Measurements from ENCODE around the gene DHX34.

DNA sequence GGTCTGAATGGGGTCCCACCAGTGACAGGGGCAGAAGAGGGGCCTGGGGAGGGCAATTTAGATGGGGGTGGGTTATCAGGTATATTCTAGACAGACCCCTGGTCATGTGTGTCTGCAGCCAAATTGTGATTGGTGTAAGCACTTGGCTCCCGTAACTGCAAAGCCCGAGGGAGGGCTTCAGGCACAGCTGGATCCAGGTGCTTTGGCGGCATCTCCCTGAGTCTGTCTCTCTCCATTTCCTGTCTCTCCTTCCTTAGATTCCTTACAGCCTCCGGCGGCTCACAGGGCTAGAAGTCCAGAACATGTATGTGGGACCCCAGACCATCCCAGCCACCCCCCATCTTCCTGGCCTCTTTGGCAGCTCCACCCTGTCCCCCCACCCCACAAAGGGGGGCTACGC is 31.4 kb downstream of the DHX34 start:
- TF ChIP-seq, protein P1, sequence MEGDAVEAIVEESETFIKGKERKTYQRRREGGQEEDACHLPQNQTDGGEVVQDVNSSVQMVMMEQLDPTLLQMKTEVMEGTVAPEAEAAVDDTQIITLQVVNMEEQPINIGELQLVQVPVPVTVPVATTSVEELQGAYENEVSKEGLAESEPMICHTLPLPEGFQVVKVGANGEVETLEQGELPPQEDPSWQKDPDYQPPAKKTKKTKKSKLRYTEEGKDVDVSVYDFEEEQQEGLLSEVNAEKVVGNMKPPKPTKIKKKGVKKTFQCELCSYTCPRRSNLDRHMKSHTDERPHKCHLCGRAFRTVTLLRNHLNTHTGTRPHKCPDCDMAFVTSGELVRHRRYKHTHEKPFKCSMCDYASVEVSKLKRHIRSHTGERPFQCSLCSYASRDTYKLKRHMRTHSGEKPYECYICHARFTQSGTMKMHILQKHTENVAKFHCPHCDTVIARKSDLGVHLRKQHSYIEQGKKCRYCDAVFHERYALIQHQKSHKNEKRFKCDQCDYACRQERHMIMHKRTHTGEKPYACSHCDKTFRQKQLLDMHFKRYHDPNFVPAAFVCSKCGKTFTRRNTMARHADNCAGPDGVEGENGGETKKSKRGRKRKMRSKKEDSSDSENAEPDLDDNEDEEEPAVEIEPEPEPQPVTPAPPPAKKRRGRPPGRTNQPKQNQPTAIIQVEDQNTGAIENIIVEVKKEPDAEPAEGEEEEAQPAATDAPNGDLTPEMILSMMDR (tag by site-specific recombination; IDR thresholded peaks at IDR 0.05), result no peak
- TF ChIP-seq ZNF274 (IDR thresholded peaks at IDR 0.05; ENCODE audit: low read length) (no peak), ZNF274 (tag by site-specific recombination; IDR thresholded peaks at IDR 0.05; ENCODE audit: borderline replicate concordance) (no peak), RBAK (tag by site-specific recombination; IDR thresholded peaks at IDR 0.05) (no peak), ZFP41 (tag by site-specific recombination; IDR thresholded peaks at IDR 0.05; ENCODE audit: borderline replicate concordance) (no peak), ZNF133 (tag by site-specific recombination; IDR thresholded peaks at IDR 0.05) (no peak), HOXA7 (CRISPR knock-in tag; IDR thresholded peaks at IDR 0.05; ENCODE audit: borderline replicate concordance) (no peak), ZNF544 (tag by site-specific recombination; IDR thresholded peaks at IDR 0.05) (no peak), ZNF707 (tag by site-specific recombination; IDR thresholded peaks at IDR 0.05) (no peak), ZNF423 (tag by site-specific recombination; IDR thresholded peaks at IDR 0.05) (no peak)
- TF ChIP-seq, protein P2, sequence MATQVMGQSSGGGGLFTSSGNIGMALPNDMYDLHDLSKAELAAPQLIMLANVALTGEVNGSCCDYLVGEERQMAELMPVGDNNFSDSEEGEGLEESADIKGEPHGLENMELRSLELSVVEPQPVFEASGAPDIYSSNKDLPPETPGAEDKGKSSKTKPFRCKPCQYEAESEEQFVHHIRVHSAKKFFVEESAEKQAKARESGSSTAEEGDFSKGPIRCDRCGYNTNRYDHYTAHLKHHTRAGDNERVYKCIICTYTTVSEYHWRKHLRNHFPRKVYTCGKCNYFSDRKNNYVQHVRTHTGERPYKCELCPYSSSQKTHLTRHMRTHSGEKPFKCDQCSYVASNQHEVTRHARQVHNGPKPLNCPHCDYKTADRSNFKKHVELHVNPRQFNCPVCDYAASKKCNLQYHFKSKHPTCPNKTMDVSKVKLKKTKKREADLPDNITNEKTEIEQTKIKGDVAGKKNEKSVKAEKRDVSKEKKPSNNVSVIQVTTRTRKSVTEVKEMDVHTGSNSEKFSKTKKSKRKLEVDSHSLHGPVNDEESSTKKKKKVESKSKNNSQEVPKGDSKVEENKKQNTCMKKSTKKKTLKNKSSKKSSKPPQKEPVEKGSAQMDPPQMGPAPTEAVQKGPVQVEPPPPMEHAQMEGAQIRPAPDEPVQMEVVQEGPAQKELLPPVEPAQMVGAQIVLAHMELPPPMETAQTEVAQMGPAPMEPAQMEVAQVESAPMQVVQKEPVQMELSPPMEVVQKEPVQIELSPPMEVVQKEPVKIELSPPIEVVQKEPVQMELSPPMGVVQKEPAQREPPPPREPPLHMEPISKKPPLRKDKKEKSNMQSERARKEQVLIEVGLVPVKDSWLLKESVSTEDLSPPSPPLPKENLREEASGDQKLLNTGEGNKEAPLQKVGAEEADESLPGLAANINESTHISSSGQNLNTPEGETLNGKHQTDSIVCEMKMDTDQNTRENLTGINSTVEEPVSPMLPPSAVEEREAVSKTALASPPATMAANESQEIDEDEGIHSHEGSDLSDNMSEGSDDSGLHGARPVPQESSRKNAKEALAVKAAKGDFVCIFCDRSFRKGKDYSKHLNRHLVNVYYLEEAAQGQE (tag by site-specific recombination; IDR thresholded peaks at IDR 0.05), result no peak
- TF ChIP-seq, protein P3, sequence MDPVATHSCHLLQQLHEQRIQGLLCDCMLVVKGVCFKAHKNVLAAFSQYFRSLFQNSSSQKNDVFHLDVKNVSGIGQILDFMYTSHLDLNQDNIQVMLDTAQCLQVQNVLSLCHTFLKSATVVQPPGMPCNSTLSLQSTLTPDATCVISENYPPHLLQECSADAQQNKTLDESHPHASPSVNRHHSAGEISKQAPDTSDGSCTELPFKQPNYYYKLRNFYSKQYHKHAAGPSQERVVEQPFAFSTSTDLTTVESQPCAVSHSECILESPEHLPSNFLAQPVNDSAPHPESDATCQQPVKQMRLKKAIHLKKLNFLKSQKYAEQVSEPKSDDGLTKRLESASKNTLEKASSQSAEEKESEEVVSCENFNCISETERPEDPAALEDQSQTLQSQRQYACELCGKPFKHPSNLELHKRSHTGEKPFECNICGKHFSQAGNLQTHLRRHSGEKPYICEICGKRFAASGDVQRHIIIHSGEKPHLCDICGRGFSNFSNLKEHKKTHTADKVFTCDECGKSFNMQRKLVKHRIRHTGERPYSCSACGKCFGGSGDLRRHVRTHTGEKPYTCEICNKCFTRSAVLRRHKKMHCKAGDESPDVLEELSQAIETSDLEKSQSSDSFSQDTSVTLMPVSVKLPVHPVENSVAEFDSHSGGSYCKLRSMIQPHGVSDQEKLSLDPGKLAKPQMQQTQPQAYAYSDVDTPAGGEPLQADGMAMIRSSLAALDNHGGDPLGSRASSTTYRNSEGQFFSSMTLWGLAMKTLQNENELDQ (tag by site-specific recombination; IDR thresholded peaks at IDR 0.05; ENCODE audit: low read depth), result no peak
